H9 (cell line): ENCODE results near the gene DOLPP1. TPM values are rescaled to one million over a fixed set of nuclear protein-coding genes. Genes with fewer than 3 reads are reported as not detected.

Experiments used
- DNase-seq: peaks from one replicate; pipeline ENCODE4 v3.0.0-alpha.2; 2017
- H2AFZ ChIP-seq: one replicate; pipeline ENCODE4 v1.6.1; 2013; ENCODE audit warnings: mild to moderate bottlenecking, low read length, control low read depth, moderate library complexity
- H2AK5ac ChIP-seq: 2 replicates; pipeline ENCODE4 v1.6.1; 2013; ENCODE audit warnings: low read length, control low read depth, mixed read lengths; ENCODE audit not compliant: insufficient read length
- H2BK120ac ChIP-seq: one replicate; pipeline ENCODE4 v1.6.1; 2013; ENCODE audit warnings: low read depth, mild to moderate bottlenecking, low read length, control low read depth, inconsistent platforms; ENCODE audit not compliant: poor library complexity, severe bottlenecking
- H2BK12ac ChIP-seq: 2 replicates; pipeline ENCODE4 v1.6.1; 2013; ENCODE audit warnings: low read length, control low read depth, mixed read lengths, low read depth; ENCODE audit not compliant: insufficient read length
- H2BK15ac ChIP-seq: 2 replicates; pipeline ENCODE4 v1.6.1; 2013; ENCODE audit warnings: low read depth, low read length, control low read depth
- H2BK20ac ChIP-seq: one replicate; pipeline ENCODE4 v1.6.1; 2013; ENCODE audit warnings: low read depth, mild to moderate bottlenecking, low read length, control low read depth, inconsistent platforms; ENCODE audit not compliant: poor library complexity, severe bottlenecking
- H2BK5ac ChIP-seq: 2 replicates; pipeline ENCODE4 v1.6.1; 2013; ENCODE audit warnings: low read length, control low read depth, mixed read lengths; ENCODE audit not compliant: insufficient read length
- H3K14ac ChIP-seq: 2 replicates; pipeline ENCODE4 v1.6.1; 2013; ENCODE audit warnings: low read length, control low read depth; ENCODE audit not compliant: insufficient read depth
- H3K18ac ChIP-seq: 2 replicates; pipeline ENCODE4 v1.6.1; 2013; ENCODE audit warnings: low read depth, mild to moderate bottlenecking, mixed read lengths, low read length, control low read depth; ENCODE audit not compliant: insufficient read length
- H3K23ac ChIP-seq: 2 replicates; pipeline ENCODE4 v1.6.1; 2013; ENCODE audit warnings: low read length, control low read depth, mixed read lengths, low read depth; ENCODE audit not compliant: insufficient read length
- H3K23me2 ChIP-seq: 2 replicates; pipeline ENCODE4 v1.6.1; 2013; ENCODE audit warnings: low read depth, mild to moderate bottlenecking, mixed read lengths, low read length, control low read depth; ENCODE audit not compliant: insufficient read length, poor library complexity, severe bottlenecking
- H3K27ac ChIP-seq: 2 replicates; pipeline ENCODE4 v1.5.1; 2013; ENCODE audit warnings: low read length, control low read depth, mixed read lengths, low read depth; ENCODE audit not compliant: insufficient read length
- H3K27me3 ChIP-seq: 2 replicates; pipeline ENCODE4 v1.6.1; 2013; ENCODE audit warnings: low read length, control low read depth, inconsistent platforms; ENCODE audit not compliant: insufficient read depth
- H3K4ac ChIP-seq: 2 replicates; pipeline ENCODE4 v1.6.1; 2013; ENCODE audit warnings: low read depth, mild to moderate bottlenecking, control low read depth, inconsistent platforms, low read length, moderate library complexity
- H3K4me1 ChIP-seq: 2 replicates; pipeline ENCODE4 v1.6.1; 2013; ENCODE audit warnings: low read length, control low read depth, inconsistent platforms; ENCODE audit not compliant: insufficient read depth
- H3K4me2 ChIP-seq: 2 replicates; pipeline ENCODE4 v1.6.1; 2013; ENCODE audit warnings: low read length, control low read depth, mixed read lengths; ENCODE audit not compliant: insufficient read length, insufficient read depth
- H3K56ac ChIP-seq: 2 replicates; pipeline ENCODE4 v1.6.1; 2013; ENCODE audit warnings: low read depth, mild to moderate bottlenecking, mixed read lengths, low read length, control low read depth; ENCODE audit not compliant: insufficient read length
- H3K79me1 ChIP-seq: 2 replicates; pipeline ENCODE4 v1.6.1; 2013; ENCODE audit warnings: low read depth, mild to moderate bottlenecking, moderate library complexity, low read length, control low read depth, inconsistent platforms; ENCODE audit not compliant: insufficient read depth, poor library complexity, severe bottlenecking
- H3K79me2 ChIP-seq: 2 replicates; pipeline ENCODE4 v1.6.1; 2013; ENCODE audit warnings: low read length, control low read depth, inconsistent platforms; ENCODE audit not compliant: insufficient read depth
- H3K9ac ChIP-seq: 2 replicates; pipeline ENCODE4 v1.6.1; 2013; ENCODE audit warnings: low read length, control low read depth, mixed read lengths; ENCODE audit not compliant: insufficient read length; ENCODE audit errors: extremely low read depth
- H3K9me3 ChIP-seq: one replicate; pipeline ENCODE4 v1.6.1; 2013; ENCODE audit warnings: low read depth, low read length, inconsistent platforms; ENCODE audit not compliant: control insufficient read depth
- H3T11ph ChIP-seq: one replicate; pipeline ENCODE4 v1.6.1; 2013; ENCODE audit warnings: mild to moderate bottlenecking, low read length, control low read depth, inconsistent platforms
- H4K20me1 ChIP-seq: one replicate; pipeline ENCODE4 v1.6.1; 2013; ENCODE audit not compliant: control insufficient read depth, insufficient read length, insufficient read depth
- H4K5ac ChIP-seq: 2 replicates; pipeline ENCODE4 v1.6.1; 2013; ENCODE audit warnings: low read depth, mild to moderate bottlenecking, mixed read lengths, low read length, control low read depth; ENCODE audit not compliant: insufficient read length
- H4K8ac ChIP-seq: replicated peaks from 2 replicates; pipeline ENCODE4 v1.6.1; 2013; ENCODE audit warnings: low read length, control low read depth, mixed read lengths, low read depth; ENCODE audit not compliant: insufficient read length
- H4K91ac ChIP-seq: 2 replicates; pipeline ENCODE4 v1.6.1; 2013; ENCODE audit warnings: low read depth, mild to moderate bottlenecking, moderate library complexity, mixed read lengths, low read length, control low read depth; ENCODE audit not compliant: insufficient read length
- H3K27ac Mint-ChIP-seq, 3 experiments: 2 replicates in 2 of 3; 3 replicates in 1 of 3; pipeline ENCODE4 v1.8.0; 2020 to 2021; ENCODE audit warnings: mixed read lengths in 3 of 3, mild to moderate bottlenecking in 1 of 3, moderate library complexity in 1 of 3
- H3K27me3 Mint-ChIP-seq: 2 replicates; pipeline ENCODE4 v1.8.0; 2021; ENCODE audit warnings: low read depth, mild to moderate bottlenecking, moderate library complexity, mixed read lengths
- H3K36me3 Mint-ChIP-seq, 3 experiments: 2 replicates in 2 of 3; 3 replicates in 1 of 3; pipeline ENCODE4 v1.8.0; 2020 to 2021; ENCODE audit warnings: low read depth in 3 of 3, mixed read lengths in 3 of 3; ENCODE audit not compliant: insufficient read depth in 1 of 3
- H3K4me1 Mint-ChIP-seq, 2 experiments: 2 replicates each; pipeline ENCODE4 v1.8.0; 2020; ENCODE audit warnings: mixed read lengths in 2 of 2
- H3K4me3 Mint-ChIP-seq, 2 experiments: 2 replicates in 1 of 2; 3 replicates in 1 of 2; pipeline ENCODE4 v1.8.0; 2020 to 2021; ENCODE audit warnings: mild to moderate bottlenecking in 2 of 2, mixed read lengths in 2 of 2, moderate library complexity in 1 of 2
- H3K9me3 Mint-ChIP-seq, 2 experiments: 2 replicates in 1 of 2; 3 replicates in 1 of 2; pipeline ENCODE4 v1.8.0; 2020; ENCODE audit warnings: mild to moderate bottlenecking in 2 of 2, mixed read lengths in 2 of 2, moderate library complexity in 1 of 2
- WGBS: extraction: QIAGEN DNeasy Blood & Tissue Kit; methylation state at CpG from one replicate; pipeline ENCODE4 v1.1.7; 2013; ENCODE audit warnings: missing lambda C conversion rate, low lambda C conversion rate, mixed read lengths; ENCODE audit not compliant: insufficient read length; ENCODE audit errors: extremely low coverage; 5-methylcytosine and 5-hydroxymethylcytosine counted together
- total RNA-seq: library from RNA; stranded (reverse); gene quantifications from 2 replicates; pipeline ENCODE4 v1.2.1, GENCODE V29; 2021
- TF ChIP-seq, protein P1 (sequence below): fragments of 200-600 bp; sonication (generic); conservative IDR thresholded peaks from 3 replicates; pipeline ENCODE4 v1.8.0; 2021; ENCODE audit warnings: antibody characterized with exemption, mild to moderate bottlenecking

Gene DOLPP1
- total RNA-seq, 1 experiment from 2014 or later = 42.6 TPM

DNA sequence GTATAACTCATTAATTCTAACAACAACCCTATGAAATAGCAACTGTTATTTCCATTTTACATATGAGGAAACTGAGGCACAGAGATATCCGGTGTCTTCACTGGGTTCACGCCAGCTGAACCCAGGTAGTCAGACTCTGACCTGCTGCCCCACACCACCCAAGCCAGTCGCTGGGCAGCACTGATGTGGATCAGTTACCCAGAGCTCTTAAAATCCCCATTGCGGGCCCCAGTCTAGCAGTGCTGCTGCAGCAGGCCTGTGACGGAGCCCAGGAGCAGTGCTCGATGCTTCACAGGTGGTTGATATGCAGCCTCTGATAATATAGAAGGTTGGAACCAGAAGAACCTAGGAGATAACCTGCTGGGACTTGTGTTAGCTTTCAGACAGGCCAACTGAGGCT, 54.6 kb downstream of the DOLPP1 start:
- no peak overlapping the region for H3K27ac ChIP-seq
- H4K5ac ChIP-seq = no peak overlapping the region
- peaks cover 5% of the 10 kb centered on the region for H3K23me2 ChIP-seq
- peaks cover 18 to 20% of the 10 kb centered on the region in 2 experiments for H3K4me1 Mint-ChIP-seq
- no peak overlapping the region for H3K9ac ChIP-seq
- no peak overlapping the region for H3K56ac ChIP-seq
- no CpG with 5 or more reads among the region's 6 CpGs for WGBS
- no peak overlapping the region for H3K4me2 ChIP-seq
- no peaks in the 10 kb centered on the region for H3K79me1 ChIP-seq
- no peak overlapping the region for H2BK20ac ChIP-seq
- H3K23ac ChIP-seq = no peak overlapping the region
- H2AK5ac ChIP-seq = no peak overlapping the region
- H3K9me3 Mint-ChIP-seq = no peaks in the 10 kb centered on the region; a peak in 1 of 5 replicates
- no peak overlapping the region for H2BK5ac ChIP-seq
- H4K8ac ChIP-seq = no peak overlapping the region
- no peak overlapping the region for H2BK120ac ChIP-seq
- H4K91ac ChIP-seq = no peak overlapping the region
- H3K4me3 Mint-ChIP-seq = no peak overlapping the region
- H4K20me1 ChIP-seq = no peaks in the 10 kb centered on the region
- TF ChIP-seq, protein P1, sequence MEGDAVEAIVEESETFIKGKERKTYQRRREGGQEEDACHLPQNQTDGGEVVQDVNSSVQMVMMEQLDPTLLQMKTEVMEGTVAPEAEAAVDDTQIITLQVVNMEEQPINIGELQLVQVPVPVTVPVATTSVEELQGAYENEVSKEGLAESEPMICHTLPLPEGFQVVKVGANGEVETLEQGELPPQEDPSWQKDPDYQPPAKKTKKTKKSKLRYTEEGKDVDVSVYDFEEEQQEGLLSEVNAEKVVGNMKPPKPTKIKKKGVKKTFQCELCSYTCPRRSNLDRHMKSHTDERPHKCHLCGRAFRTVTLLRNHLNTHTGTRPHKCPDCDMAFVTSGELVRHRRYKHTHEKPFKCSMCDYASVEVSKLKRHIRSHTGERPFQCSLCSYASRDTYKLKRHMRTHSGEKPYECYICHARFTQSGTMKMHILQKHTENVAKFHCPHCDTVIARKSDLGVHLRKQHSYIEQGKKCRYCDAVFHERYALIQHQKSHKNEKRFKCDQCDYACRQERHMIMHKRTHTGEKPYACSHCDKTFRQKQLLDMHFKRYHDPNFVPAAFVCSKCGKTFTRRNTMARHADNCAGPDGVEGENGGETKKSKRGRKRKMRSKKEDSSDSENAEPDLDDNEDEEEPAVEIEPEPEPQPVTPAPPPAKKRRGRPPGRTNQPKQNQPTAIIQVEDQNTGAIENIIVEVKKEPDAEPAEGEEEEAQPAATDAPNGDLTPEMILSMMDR = no peak
- no peak overlapping the region for H2BK15ac ChIP-seq
- no peak for DNase-seq
- peaks cover 17 to 58% (median 57%) of the 10 kb centered on the region in 3 experiments for H3K36me3 Mint-ChIP-seq
- H3K79me2 ChIP-seq = no peaks in the 10 kb centered on the region
- H3K4me1 ChIP-seq = peaks cover 3% of the 10 kb centered on the region; the same call in 1 of the 2 replicates
- no peak overlapping the region for H3K14ac ChIP-seq
- H3K27me3 Mint-ChIP-seq = no peaks in the 10 kb centered on the region
- H3K27me3 ChIP-seq = no peaks in the 10 kb centered on the region
- no peak overlapping the region for H3T11ph ChIP-seq
- no peak overlapping the region for H2AFZ ChIP-seq
- no peak overlapping the region for H2BK12ac ChIP-seq
- no peak overlapping the region for H3K27ac Mint-ChIP-seq
- no peaks in the 10 kb centered on the region for H3K9me3 ChIP-seq
- H3K18ac ChIP-seq = no peak overlapping the region
- H3K4ac ChIP-seq = no peak overlapping the region
